ENCODE results near the gene ZNF283.
"Not testable (repeated sequence)": the region's sequence is repeated elsewhere in the genome, so short reads cannot be mapped to it uniquely, and the experiment has no call there.

DNA sequence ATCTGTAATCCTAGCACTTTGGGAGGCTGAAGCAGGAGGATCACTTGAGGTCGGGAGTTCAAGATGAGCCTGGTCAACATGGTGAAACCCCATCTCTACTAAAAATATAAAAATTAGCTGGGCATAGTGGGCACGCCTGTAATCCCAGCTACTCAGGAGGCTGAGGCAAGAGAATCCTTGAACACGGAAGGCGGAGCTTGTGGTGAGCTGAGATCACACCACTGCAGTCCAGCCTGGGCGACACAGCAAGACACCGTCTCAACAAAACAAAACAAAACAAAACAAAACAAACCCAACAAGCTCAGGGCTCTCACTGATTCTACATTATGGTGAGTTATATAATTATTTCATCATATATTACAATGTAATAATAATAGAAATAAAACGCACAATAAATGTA lies 20.7 kb upstream of the ZNF283 start:
- TF ChIP-seq, protein P1, sequence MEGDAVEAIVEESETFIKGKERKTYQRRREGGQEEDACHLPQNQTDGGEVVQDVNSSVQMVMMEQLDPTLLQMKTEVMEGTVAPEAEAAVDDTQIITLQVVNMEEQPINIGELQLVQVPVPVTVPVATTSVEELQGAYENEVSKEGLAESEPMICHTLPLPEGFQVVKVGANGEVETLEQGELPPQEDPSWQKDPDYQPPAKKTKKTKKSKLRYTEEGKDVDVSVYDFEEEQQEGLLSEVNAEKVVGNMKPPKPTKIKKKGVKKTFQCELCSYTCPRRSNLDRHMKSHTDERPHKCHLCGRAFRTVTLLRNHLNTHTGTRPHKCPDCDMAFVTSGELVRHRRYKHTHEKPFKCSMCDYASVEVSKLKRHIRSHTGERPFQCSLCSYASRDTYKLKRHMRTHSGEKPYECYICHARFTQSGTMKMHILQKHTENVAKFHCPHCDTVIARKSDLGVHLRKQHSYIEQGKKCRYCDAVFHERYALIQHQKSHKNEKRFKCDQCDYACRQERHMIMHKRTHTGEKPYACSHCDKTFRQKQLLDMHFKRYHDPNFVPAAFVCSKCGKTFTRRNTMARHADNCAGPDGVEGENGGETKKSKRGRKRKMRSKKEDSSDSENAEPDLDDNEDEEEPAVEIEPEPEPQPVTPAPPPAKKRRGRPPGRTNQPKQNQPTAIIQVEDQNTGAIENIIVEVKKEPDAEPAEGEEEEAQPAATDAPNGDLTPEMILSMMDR (IDR thresholded peaks at IDR 0.05), result not testable (repeated sequence)
- TF ChIP-seq POLR2A (IDR thresholded peaks at IDR 0.05); POLR2AphosphoS5 (IDR thresholded peaks at IDR 0.05; ENCODE audit: insufficient read depth in 1 of 2, low read depth in 1 of 2): not testable (repeated sequence)
